ENCODE data around the gene DLAT.

Gene DLAT

GRCh38 chr11:112073941-112074811, 49.0 kb downstream of the DLAT start, which contains the start of the genes NKAPD1 and PIH1D2:
Gene NKAPD1 (plus strand): TSS chr11:112074299. CDS start chr11:112075575, 1,276 bp downstream.
Gene PIH1D2 (minus strand): TSS chr11:112074017. CDS start chr11:112073174, 843 bp downstream.
- TF ChIP-seq CTCF (conservative IDR thresholded peaks at IDR 0.05; ENCODE audit: low read length) (no peak), EZH2phosphoT487 (IDR thresholded peaks at IDR 0.05; ENCODE audit: borderline replicate concordance) (no peak)
- peak within 1 kb of the TSS; percentile 92 for H3K4me3 ChIP-seq (ENCODE audit: low read length, poor library complexity, severe bottlenecking)

GRCh38 chr11:112082729-112083128, 57.5 kb downstream of the DLAT start:
- peaks cover 31% of the 10 kb centered on the region for H3K79me2 ChIP-seq (ENCODE audit: insufficient read depth, low read length)
- no peaks in the 10 kb centered on the region for H3K9me2 ChIP-seq (replicated peaks; ENCODE audit: low read depth, low read length)
- no peak overlapping the region for H3K4me2 ChIP-seq (ENCODE audit: low read depth, low read length, poor library complexity, severe bottlenecking)
- no peaks in the 10 kb centered on the region for H3F3A ChIP-seq (ENCODE audit: low read depth)
- H3K9me3 ChIP-seq (ENCODE audit: insufficient read depth, low read depth, low read length) = no peaks in the 10 kb centered on the region
- H3K36me3 ChIP-seq (ENCODE audit: insufficient read depth, low read length) = peaks cover 55% of the 10 kb centered on the region
- peaks cover 6% of the 10 kb centered on the region for H4K20me1 ChIP-seq (ENCODE audit: insufficient read depth, low read length, poor library complexity, severe bottlenecking)
- no peak overlapping the region for H3K4me3 ChIP-seq (ENCODE audit: low read length, poor library complexity, severe bottlenecking)
- H3K9ac ChIP-seq (ENCODE audit: low read depth, low read length, poor library complexity, severe bottlenecking) = no peak overlapping the region
- TF ChIP-seq CTCF (conservative IDR thresholded peaks at IDR 0.05; ENCODE audit: low read length) (no peak), EZH2phosphoT487 (IDR thresholded peaks at IDR 0.05; ENCODE audit: borderline replicate concordance) (no peak)
- H3K4me1 ChIP-seq (ENCODE audit: insufficient read depth, low read length, poor library complexity, severe bottlenecking) = peaks cover 15% of the 10 kb centered on the region
- no peak overlapping the region for H2AFZ ChIP-seq (ENCODE audit: low read length)
- no peaks in the 10 kb centered on the region for H3K27me3 ChIP-seq (ENCODE audit: insufficient read depth, low read length, poor library complexity, severe bottlenecking)

More at GRCh38 chr11:112073941-112074811, 49.0 kb downstream of the DLAT start, which contains the start of the genes NKAPD1 and PIH1D2:
- Histone ChIP-seq H3K79me2 (ENCODE audit: insufficient read depth, low read length) (peaks cover 29% of the 10 kb centered on the region), H3K9ac (ENCODE audit: low read depth, low read length, poor library complexity, severe bottlenecking) (peak within 1 kb of the TSS; percentile 87), H3F3A (ENCODE audit: low read depth) (no peaks in the 10 kb centered on the region), H3K36me3 (ENCODE audit: insufficient read depth, low read length) (peaks cover 13% of the 10 kb centered on the region; the same call in 1 of the 2 replicates), H3K9me3 (ENCODE audit: insufficient read depth, low read depth, low read length) (no peaks in the 10 kb centered on the region), H3K9me2 (replicated peaks; ENCODE audit: low read depth, low read length) (no peaks in the 10 kb centered on the region), H2AFZ (ENCODE audit: low read length) (peak within 1 kb of the TSS; percentile 94), H3K27me3 (ENCODE audit: insufficient read depth, low read length, poor library complexity, severe bottlenecking) (no peaks in the 10 kb centered on the region), H4K20me1 (ENCODE audit: insufficient read depth, low read length, poor library complexity, severe bottlenecking) (peaks cover 3% of the 10 kb centered on the region), H3K4me1 (ENCODE audit: insufficient read depth, low read length, poor library complexity, severe bottlenecking) (peaks cover 26% of the 10 kb centered on the region), H3K4me2 (ENCODE audit: low read depth, low read length, poor library complexity, severe bottlenecking) (peak within 1 kb of the TSS; percentile 72)

- H3K36me3 ChIP-seq (ENCODE audit: insufficient read depth, low read length) = peaks cover 36% of the 10 kb centered on the region
- peaks cover 31% of the 10 kb centered on the region for H3K4me1 ChIP-seq (ENCODE audit: insufficient read depth, low read length, poor library complexity, severe bottlenecking)
These were observed 60.7 kb downstream of the DLAT start for GRCh38 chr11:112085822-112086421.

More at GRCh38 chr11:112085822-112086421, 60.7 kb downstream of the DLAT start:
- H3K9ac ChIP-seq (ENCODE audit: low read depth, low read length, poor library complexity, severe bottlenecking) = peak overlapping the region; percentile 94
- H3F3A ChIP-seq (ENCODE audit: low read depth) = no peaks in the 10 kb centered on the region
- peak overlapping the region; percentile 78 for H3K4me2 ChIP-seq (ENCODE audit: low read depth, low read length, poor library complexity, severe bottlenecking)
- peaks cover 54% of the 10 kb centered on the region for H3K79me2 ChIP-seq (ENCODE audit: insufficient read depth, low read length)
- H3K9me3 ChIP-seq (ENCODE audit: insufficient read depth, low read depth, low read length) = no peaks in the 10 kb centered on the region
- TF ChIP-seq CTCF (conservative IDR thresholded peaks at IDR 0.05; ENCODE audit: low read length) = no peak
- TF ChIP-seq EZH2phosphoT487 (IDR thresholded peaks at IDR 0.05; ENCODE audit: borderline replicate concordance) = no peak
- H3K4me3 ChIP-seq (ENCODE audit: low read length, poor library complexity, severe bottlenecking) = peak overlapping the region; percentile 96
- peak overlapping the region; percentile 69 for H2AFZ ChIP-seq (ENCODE audit: low read length)
- no peaks in the 10 kb centered on the region for H3K27me3 ChIP-seq (ENCODE audit: insufficient read depth, low read length, poor library complexity, severe bottlenecking)
- no peaks in the 10 kb centered on the region for H3K9me2 ChIP-seq (replicated peaks; ENCODE audit: low read depth, low read length)
- H4K20me1 ChIP-seq (ENCODE audit: insufficient read depth, low read length, poor library complexity, severe bottlenecking) = peaks cover 17% of the 10 kb centered on the region

Measured in Loucy (cell line).